Measurements from ENCODE around the gene FAM47E.
A peak's percentile ranks its signal among the peaks of the same experiment; 100 is the strongest.
"Not testable (repeated sequence)": the region's sequence is repeated elsewhere in the genome, so short reads cannot be mapped to it uniquely, and the experiment has no call there.

FAM47E gene

DNA sequence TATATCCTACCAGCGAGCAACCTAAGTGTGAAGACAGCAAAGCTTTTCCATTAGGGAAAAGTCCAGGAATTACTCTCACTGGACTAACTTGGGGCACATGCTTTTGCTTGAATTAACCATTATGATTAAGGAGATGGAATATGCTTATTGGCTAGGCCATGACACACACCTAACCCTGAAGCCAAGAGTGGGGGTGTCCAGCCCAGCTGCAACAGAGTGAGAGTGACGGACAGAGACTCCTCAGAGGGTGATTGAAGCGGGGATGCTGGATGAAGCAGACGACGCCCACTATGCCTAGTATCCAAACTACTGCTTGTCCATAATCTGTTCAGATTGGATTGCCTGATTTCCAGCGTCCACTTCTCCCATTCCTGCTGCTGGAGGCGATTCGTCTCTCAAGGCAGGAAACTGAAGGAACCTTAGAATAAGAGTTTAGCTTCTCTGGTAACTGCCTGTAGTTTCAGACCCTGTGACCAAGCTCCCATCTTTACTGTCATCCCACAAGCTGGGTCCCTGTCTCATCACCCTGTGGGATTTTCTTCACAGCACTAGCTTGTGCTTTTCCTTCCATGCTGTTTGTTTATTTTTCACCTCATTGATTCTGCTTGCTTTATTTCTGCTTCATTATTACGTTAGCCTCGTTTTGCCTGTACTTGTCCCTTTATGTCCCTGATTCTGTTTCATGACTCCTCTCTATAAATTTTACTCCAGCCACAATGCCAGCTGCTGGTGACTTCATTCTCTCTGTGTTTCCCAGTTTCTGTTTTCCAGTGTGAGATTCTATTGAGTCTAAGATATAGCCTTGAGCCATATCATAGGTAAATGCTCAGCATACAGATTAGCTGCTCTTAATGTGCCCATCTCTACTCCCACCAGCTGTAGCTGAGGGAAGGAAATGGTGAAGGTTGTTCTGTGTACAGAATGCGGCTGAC, 19.0 kb downstream of the FAM47E start:
- DNase-seq (ENCODE audit: low spot score): no peak

DNA sequence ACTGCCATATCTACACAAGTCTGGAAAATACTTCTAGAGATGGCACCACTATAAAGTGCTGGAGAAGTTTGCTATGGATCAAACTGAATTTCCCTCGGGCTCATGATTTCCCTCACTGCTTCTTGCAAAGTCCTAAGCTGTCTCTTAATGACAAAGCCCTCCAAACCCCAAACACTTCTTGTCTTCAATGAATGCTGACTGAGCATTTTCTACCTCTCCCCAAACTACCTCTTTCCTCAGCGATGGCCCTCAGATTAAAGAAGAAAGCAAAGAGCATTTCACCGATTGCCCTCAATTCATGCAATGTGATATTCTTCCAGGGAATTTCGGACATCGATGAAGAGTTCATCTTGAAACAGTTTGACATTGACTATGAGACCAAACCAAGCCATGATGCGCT, 19.7 kb downstream of the FAM47E start:
- no peak for DNase-seq (ENCODE audit: low spot score)

DNA sequence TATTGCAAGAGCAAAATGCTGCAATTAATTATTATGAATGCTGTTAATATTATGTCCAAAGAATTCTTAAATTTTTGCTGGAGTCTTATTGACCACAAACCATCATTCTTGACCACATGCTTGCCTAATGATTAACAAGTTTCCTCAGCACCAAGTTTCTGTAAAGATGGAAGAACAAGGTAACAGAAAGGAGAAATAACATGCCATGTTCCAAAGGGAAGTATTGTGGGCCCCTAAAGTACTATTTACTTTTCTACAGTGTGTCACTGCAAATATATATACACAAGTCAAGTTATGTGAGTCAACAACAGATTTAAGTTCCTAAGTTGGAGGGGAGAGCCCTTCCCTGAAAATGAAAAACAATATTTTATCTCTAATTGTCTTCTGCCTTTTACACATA, 20.6 kb downstream of the FAM47E start:
- DNase-seq (ENCODE audit: low spot score): no peak

DNA sequence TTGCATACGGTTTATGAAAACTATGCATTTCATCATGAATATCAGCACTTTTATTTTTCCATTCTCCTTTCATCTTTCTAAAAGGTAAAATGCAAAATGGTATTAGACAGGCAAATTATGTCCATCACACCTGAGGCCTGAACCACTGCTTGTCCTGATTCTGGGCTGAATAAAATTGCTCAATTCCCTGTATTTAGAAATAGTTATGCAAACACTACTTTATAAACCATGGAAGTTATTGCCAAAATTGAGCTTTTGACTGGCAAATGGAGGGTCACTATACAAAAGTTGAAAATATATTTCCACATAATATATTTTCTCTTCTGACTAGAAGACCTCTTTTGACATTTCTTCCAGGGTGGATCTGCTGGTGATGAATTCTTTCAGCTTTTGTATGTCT, 21.1 kb downstream of the FAM47E start:
- DNase-seq (ENCODE audit: low spot score): no peak

DNA sequence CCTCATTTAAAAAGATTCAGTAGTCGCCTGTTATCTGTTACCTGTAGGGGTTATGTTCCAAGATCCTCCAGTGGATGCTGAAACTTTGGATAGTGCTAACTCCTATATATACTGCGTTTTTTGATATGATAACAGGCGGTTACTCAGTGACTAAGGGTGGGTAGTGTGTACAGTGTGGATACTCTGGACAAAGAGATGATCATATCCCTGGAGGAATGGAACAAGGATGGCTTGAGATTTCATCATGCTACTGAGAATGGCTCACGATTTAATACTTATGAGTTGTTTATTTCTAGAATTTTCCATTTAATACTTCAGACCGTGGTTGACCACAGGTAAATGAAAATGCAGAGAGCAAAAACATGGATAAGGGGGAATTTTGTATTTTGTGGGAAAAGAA, 21.5 kb downstream of the FAM47E start:
- DNase-seq (ENCODE audit: low spot score): no peak

DNA sequence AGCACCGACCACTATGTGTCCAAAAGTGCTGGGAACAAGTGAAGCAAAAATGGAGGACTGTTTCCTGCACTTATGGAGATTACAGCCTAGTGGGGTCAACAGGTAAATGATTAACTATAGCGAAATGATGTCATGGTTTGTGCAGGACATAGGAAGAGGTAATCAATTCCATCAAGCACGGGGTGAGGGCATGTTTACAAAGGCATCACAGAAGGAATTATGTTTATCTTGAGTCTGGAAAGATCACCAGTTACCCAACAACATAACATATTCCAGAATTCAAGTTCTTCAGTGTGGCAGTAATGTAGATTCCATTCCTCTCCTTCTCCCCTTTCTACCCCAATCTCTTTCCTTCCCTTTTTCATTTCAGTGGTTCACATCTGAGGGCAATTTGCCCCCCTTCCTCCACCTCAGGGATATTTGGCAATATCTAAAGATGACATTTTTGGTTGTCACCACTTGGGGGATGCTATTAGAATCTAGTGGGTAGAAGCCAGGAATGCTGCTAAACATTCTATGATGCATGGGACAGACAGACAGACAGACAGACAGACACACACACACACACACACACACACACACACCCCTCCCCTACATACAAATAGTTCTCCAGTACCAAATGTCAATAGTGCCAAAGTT, 24.1 kb downstream of the FAM47E start:
- DNase-seq (ENCODE audit: low spot score): no peak

DNA sequence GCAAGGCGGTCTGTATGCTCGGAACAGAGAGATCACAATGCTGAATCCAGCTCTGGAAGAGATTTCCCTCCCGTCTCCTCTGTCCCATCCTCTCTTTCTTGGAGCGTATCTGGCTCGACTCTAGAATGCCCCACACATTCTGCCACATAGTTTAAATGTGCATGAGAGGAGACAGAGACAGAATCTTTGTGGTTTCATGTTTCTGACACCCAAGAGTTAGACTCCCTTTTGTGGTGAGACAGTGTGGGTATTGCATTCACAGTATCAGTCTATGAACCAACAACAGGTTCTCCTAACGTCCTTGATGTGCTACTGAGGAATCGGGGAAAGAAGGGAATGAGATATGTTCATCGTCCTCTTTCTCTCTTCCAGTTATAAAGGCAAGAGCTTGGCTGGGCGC, 25.3 kb downstream of the FAM47E start:
- no peak for DNase-seq (ENCODE audit: low spot score)

DNA sequence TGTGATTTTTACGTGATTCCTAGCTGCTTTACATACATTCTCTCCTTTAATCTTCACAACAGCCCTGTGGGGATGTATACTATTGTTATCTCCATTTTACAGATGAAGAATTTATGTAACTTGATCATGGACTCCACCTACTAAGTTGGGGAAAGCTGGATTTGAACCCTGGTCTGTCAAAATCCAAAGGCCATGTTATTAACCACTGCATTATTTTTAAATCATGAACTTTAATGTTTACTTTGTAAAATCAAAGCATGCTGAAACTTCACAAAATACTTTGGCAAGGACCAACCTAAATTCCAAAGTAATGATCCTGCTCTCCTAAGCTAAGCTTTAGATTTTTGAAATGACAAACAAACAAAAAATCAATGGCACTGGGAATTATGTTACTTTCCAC, 26.1 kb downstream of the FAM47E start:
- no peak for DNase-seq (ENCODE audit: low spot score)

DNA sequence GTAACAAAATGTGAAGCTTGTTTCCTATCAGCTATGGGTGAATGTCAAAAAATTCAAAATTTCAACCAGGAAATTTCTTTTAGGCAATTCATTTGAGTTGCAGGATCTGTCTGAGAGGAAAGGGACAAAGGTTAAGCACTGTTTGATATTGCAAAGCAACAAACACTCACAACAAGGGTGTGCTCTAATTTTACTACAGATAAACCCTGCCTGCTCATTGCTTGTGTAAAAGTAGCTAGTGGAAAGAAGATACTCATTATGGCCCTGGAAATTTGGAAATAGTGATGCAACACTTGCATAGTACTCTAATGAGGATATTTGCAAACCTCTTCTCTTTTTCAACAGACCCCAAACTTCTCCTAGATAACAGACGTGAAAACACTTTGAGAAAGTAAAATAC, 27.1 kb downstream of the FAM47E start:
- DNase-seq (ENCODE audit: low spot score): no peak

DNA sequence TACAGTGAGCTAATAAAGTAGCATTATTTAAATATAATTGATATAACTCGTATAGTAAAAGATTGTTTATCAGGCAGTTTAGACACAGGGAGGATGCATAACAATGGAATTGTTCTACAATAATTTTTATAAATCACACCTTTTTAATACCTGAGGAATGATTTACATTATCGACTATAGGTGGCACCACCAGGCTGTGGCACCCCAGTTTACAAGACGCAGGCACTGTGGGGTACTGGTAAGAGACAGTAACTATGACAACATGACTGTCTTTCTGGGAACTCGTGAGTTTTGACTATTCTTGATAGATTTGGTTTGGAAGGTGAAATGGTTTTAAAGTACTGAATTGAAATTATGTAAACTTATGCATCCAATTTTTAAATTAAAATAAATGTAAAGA, 27.9 kb downstream of the FAM47E start:
- DNase-seq (ENCODE audit: low spot score): no peak

DNA sequence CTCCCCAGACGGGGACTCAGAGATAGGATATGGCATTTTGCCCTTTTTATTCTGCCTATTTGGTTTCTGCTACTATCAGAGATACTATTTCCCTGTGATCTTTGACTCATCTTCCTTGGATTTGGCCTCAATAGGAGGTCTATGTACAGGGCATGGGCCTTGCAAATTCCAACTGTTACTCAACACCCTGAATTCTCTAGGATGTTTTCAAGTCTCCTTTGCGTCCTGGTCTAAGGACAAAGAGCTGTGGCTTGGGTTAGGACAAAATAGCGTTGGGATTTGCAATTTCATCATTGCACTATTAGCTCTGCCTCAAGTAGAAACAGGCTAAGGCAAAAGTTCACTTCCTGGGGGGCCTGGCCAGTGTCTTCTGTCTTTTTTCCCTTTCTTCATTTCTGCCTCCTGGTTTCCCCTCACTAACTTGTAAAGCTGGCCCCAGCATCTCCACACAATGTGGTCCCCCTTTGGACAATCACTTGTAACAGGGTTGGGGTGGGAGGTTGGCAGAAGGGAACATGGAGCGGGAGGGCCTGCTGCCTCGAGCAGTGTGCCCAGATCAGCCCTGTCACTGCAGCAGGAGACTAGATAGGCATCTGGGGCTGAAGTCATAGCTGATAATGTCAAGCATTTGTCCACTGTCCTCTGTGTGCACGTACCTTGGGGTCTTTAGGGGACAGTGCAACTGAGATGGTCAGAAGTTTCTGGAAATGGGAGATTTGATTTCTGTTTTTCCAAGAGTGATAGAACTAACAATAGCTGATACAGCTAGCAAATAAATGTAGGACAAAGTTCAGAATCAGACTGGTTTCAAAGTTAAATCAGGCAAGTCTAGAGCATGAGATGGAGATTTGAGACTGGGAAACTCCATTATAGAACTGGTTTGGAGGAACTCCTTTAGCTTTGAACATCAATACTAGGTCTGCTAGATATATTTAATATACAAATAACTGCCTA, 29.2 kb downstream of the FAM47E start:
- DNase-seq (ENCODE audit: low spot score): no peak

DNA sequence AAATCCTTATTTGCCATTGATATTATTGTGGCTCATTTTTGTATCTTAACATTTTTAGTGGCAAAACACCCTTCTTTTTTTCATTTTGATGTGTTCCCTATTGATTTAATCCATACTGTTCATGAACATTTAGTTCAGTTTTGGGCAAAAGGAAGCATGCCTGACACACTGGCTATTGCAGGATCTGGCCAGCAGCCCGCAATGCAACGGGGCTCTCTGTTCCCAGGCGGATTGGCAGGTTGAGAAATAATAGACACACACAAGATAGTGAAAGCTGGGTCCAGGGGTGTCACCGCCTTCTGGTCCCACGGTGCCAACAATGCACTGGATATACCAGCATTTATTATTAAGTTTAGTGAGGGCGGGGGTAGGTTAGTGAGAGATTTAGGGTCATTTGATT, 30.1 kb downstream of the FAM47E start:
- DNase-seq (ENCODE audit: low spot score): not testable (repeated sequence)

DNA sequence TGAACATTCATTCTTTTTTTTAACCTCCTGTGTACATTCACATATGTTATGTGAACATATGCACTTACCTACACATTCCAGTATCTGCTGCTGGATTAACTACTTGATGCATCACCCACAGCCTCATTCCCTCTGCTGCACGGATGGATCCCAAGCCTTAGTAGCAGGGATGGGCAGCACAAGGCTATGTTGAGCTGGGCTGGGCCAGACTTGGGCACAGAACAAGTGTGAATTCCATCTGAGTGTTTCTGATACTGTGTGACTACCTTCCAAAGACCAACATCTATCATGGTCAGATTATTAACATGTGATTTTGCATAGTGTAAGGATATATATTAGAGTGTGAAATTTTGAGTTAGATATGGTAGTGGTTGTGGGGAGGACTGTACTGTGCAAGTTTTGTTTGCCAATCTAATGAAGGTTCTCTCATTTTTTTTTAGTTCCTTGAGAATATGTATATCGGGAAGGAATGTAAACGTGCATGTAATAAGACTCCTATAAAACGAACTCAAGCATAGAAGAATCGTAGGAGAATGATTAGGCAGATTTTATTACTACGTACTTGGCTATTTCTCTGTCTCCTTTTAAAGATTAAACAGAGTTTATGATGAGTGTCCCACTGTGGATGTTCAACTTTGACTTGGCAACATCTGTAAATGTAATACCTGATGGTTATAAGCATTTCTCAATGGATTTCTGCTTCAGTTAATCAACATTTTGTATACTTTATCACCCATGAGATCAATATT, 31.6 kb downstream of the FAM47E start:
- DNase-seq (ENCODE audit: low spot score): no peak

DNA sequence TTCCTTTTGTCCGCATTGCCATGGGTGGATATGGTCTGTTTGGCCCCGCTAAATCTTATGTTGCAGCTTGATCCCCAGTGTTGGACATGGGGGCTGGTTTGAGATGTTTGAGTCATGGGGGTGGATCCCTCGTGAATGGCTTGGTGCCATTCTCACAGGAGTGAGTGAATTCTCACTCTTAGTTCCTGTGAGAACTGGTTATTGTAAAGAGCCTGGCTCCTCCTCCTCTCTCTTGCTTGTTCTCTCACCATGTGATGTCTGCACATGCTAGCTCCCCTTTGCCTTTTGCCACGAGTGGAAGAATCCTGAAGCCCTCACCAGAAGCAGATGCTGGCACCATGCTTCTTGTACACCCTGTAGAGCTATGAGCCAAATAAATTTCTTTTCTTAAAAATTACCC, 32.4 kb downstream of the FAM47E start:
- no peak for DNase-seq (ENCODE audit: low spot score)

DNA sequence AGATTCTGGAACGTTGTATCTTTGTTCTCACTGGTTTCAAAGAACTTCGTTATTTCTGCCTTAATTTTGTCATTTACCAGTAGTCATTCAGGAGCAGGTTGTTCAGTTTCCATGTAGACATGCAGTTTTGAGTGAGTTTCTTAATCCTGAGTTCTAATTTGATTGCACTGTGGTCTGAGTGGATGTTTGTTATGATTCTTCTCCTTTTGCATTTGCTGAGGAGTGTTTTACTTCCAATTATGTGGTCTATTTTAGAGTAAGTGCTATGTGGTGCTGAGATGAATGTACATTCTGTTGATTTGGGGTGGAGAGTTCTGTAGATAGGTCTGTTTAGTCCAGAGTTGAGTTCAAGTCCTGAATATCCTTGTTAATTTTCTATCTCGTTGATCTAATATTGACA, 36.3 kb downstream of the FAM47E start:
- DNase-seq (ENCODE audit: low spot score): not testable (repeated sequence)

DNA sequence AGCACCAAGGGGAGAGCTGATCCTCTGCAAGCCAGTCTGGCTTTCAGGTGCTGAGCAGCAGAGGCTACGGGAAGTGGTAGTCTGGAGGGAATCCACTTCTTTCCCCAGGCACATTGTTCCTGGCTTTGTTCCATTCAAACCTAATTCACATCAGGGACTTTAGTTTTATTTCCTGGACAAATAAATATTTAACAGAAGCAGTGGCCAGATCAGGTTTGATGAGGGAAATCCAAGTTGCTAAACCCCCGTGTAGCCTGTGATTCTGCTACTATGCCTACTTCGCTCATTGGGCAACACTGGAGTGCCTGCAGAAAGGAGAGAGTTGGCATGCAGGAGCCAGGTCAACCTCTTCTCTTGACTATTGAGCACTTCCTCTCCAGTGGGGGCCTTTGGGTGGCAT, 41.2 kb downstream of the FAM47E start:
- no peak for DNase-seq (ENCODE audit: low spot score)

DNA sequence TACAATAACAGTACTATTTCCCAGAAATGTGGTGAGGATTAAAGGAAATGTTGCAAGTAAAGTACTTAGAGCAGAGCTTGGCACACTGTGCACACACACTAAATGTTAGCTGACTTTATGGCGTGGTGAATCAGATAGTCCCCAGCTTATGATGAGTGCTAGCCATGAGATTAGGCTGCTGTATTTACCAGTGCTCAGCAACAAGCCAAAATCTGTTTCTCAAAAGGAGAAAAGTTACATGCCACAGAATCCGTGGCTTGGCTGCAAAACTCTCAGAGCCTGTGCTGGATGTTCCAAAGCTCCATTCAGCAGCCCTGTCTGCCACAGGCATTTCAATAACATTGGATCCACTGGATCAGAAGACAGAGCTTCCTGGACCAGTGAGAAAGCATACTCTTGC, 42.3 kb downstream of the FAM47E start:
- DNase-seq (ENCODE audit: low spot score): no peak

DNA sequence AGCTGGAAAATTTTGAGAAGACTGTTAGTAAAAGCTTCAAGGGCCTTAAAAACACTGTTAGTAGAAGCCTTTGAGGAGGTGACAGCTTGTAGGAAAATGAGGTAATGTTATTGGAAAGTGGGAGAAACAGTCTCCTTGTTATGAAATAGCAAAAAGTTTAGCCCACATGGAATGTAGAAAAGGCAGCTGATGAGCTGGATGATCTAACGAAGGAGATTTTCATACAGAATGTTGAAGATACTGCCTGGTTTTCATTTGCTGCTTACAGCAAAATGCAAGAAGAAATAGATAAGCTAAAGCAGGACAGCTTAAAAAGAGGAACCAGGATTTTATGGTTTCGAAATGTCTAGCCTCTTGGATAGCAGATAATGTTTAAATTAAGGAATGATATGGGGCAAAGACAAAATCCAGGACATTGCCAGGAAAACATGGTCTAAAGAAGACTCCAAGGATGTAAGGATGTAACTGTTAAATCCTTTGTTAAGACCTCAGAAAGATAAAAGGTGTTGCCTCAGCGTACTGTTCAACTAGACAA, 44.8 kb downstream of the FAM47E start:
- no peak for DNase-seq (ENCODE audit: low spot score)

DNA sequence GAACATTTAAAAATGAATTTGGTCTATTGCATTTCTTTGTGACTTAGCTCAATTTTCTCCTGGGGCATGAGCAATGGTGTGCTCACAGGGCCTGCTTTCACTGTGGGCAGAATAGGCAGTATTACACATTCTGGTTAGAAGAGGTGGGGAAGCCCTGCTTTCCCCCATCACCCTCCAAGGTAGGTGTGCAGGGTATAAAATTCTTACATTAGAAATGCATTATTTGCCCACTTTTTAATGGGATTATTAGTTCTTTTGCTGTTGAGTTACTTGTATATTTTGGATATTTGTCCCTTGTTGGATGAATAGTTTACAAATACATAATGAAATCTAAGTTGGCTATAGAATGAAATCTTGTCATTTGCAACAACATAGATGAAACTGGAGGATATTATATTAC, 46.7 kb downstream of the FAM47E start:
- no peak for DNase-seq (ENCODE audit: low spot score)

DNA sequence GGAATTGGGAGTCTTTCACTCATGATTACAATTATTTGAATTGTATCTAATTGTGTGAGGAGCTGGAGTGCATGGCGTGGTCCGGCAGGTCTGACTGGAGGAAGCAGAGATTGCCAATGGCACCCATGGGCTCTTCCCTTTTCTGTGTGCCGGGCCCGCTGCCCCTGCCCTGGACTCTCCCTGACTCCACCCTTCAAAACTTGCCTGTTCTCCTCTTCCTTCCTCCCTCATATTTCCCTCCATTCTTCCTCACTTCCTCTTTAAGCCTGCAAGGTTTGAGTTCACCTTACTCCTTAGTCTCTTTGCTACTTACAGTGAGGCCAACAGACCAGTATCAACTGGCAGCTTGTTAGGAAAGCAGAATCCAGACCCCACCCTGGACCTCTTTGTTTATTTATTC, 48.5 kb downstream of the FAM47E start:
- DNase-seq (ENCODE audit: low spot score): no peak

DNA sequence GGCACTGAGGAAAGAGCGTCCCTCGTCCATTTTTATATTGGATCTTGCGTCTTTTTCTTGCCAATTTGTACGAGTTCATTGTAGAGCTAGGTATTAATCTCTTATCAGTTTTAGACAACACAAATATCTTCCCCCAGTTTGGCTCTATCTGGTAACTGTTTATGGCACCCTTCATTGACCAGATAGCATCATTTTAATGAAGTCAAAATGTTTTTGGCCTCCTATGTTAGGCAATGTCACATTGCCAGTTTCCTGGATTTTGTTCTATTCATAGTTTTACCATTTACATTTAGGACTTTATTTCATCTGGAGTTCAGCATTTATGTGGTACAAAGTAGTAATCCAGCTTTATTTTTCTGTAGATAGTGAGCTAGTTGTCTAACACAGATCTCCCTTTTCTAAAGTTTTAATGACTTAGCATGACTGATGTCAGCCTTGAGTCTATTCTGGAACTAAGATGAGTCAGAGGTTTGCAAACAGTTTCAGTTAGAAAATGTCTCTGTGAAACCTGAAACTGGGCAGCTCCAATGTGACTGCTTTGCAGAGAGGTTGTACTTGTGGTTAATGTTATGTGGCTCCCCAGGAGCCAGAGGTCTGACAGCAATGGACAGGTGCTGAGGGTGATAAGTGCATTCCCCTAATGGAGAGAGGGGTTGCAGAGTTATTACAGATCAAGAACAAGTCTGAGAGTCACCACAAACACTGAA, 49.7 kb downstream of the FAM47E start:
- peak; percentile 73 for DNase-seq (ENCODE audit: low spot score)

Data from AG20443 (cell line).